ENCODE measurements around the gene KIAA1549.

DNA sequence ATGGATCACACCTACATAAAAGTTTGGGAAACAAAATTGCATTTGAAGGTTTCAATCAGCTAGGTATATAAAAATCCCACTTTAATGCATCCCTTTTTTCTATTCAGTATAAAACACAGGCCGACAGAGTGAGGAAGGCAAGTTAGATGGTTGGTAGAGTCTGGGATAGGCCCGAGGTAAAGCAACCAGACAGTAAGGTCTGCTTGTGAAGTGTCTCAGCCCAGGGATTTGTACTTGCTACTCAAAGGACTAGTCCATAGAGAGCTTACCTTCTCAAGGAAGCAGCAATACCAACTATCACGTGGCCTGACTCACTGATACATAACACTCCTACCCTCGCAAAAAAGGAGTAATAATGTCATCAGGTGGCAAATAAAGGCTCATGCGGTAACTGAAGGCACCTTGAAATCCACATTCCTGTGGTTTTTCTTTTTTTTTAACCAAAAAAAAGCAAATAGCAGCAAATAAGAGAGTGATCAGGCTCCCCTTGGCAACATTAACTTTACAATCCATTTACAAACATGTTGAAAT lies 127.0 kb downstream of the KIAA1549 start:
- TF ChIP-seq MXI1 (IDR thresholded peaks at IDR 0.05; ENCODE audit: borderline replicate concordance, low read depth, low read length) (no peak), POLR2A (IDR thresholded peaks at IDR 0.05; ENCODE audit: low read depth, low read length) (no peak), SMC3 (IDR thresholded peaks at IDR 0.05; ENCODE audit: low read depth, low read length) (no peak), CEBPB (IDR thresholded peaks at IDR 0.05; ENCODE audit: low read depth, low read length) (no peak), RFX5 (IDR thresholded peaks at IDR 0.05; ENCODE audit: low read depth, low read length) (no peak), FOS (IDR thresholded peaks at IDR 0.05; ENCODE audit: low read depth, low read length) (no peak), BHLHE40 (IDR thresholded peaks at IDR 0.05; ENCODE audit: low read depth, low read length) (no peak)
- TF ChIP-seq, protein P1, sequence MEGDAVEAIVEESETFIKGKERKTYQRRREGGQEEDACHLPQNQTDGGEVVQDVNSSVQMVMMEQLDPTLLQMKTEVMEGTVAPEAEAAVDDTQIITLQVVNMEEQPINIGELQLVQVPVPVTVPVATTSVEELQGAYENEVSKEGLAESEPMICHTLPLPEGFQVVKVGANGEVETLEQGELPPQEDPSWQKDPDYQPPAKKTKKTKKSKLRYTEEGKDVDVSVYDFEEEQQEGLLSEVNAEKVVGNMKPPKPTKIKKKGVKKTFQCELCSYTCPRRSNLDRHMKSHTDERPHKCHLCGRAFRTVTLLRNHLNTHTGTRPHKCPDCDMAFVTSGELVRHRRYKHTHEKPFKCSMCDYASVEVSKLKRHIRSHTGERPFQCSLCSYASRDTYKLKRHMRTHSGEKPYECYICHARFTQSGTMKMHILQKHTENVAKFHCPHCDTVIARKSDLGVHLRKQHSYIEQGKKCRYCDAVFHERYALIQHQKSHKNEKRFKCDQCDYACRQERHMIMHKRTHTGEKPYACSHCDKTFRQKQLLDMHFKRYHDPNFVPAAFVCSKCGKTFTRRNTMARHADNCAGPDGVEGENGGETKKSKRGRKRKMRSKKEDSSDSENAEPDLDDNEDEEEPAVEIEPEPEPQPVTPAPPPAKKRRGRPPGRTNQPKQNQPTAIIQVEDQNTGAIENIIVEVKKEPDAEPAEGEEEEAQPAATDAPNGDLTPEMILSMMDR (conservative IDR thresholded peaks at IDR 0.05; ENCODE audit: low read depth, low read length) = no peak
- TF ChIP-seq, protein P2, sequence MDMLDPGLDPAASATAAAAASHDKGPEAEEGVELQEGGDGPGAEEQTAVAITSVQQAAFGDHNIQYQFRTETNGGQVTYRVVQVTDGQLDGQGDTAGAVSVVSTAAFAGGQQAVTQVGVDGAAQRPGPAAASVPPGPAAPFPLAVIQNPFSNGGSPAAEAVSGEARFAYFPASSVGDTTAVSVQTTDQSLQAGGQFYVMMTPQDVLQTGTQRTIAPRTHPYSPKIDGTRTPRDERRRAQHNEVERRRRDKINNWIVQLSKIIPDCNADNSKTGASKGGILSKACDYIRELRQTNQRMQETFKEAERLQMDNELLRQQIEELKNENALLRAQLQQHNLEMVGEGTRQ (IDR thresholded peaks at IDR 0.05; ENCODE audit: low read depth, low read length) = no peak
